Measurements from ENCODE around the gene RUNX2.

GRCh38 chr6:45668705-45669104, 340.6 kb downstream of the RUNX2 start:
- no peak for TF ChIP-seq CTCF (IDR thresholded peaks at IDR 0.05)
- TF ChIP-seq EZH2 (IDR thresholded peaks at IDR 0.05), result no peak
